HepG2 (cell line): ENCODE data around the gene POLR2H. TPM values are rescaled to one million over a fixed set of nuclear protein-coding genes. Genes with fewer than 3 reads are reported as not detected.
A peak's percentile ranks its signal among the peaks of the same experiment; 100 is the strongest.

ENCODE experiments used
- ISL2 ChIP-seq: sonication (generic); formaldehyde crosslinking; IDR thresholded peaks from 2 replicates; pipeline ENCODE4 v1.5.0; 2020; ENCODE audit warnings: missing genetic modification reagents
- MYC ChIP-seq: sonication (generic); formaldehyde crosslinking; IDR thresholded peaks from 2 replicates; pipeline ENCODE4 v1.9.0; 2021; ENCODE audit warnings: missing genetic modification reagents, borderline replicate concordance
- PRDM15 ChIP-seq: sonication (generic); formaldehyde crosslinking; IDR thresholded peaks from 2 replicates; pipeline ENCODE4 v1.4.0; 2020; ENCODE audit warnings: missing genetic modification reagents
- SMAD1 ChIP-seq: sonication (generic); formaldehyde crosslinking; IDR thresholded peaks from 2 replicates; pipeline ENCODE4 v1.4.0; 2020; ENCODE audit warnings: missing genetic modification reagents, low read depth, mild to moderate bottlenecking, borderline replicate concordance
- SMC3 ChIP-seq: IDR thresholded peaks from 2 replicates; pipeline ENCODE4 v1.6.1; 2011; ENCODE audit warnings: low read length, improper control_type of control experiment
- ZFP90 ChIP-seq: sonication (generic); formaldehyde crosslinking; IDR thresholded peaks from 2 replicates; pipeline ENCODE4 v1.8.0; 2022; ENCODE audit warnings: missing genetic modification reagents, mild to moderate bottlenecking, inconsistent platforms, borderline replicate concordance
- ZNF549 ChIP-seq: sonication (generic); formaldehyde crosslinking; IDR thresholded peaks from 2 replicates; pipeline ENCODE4 v1.5.0; 2020; ENCODE audit warnings: missing genetic modification reagents
- ZNF577 ChIP-seq: sonication (generic); formaldehyde crosslinking; IDR thresholded peaks from 2 replicates; pipeline ENCODE4 v1.4.0; 2020; ENCODE audit warnings: mild to moderate bottlenecking, low read depth, missing genetic modification reagents, borderline replicate concordance
- polyA plus RNA-seq, 8 experiments: library from polyadenylated mRNA; depleted of rRNA in 3 of 8; stranded (reverse) in 7 of 8; unstranded in 1 of 8; fragments of >200 nt; fragmentation: Illumina TruSeq in 4 of 8; extraction: Trizol in 4 of 8; gene quantifications; 2 replicates each; pipeline versions ENCODE4 v1.2.1 to v1.2.3, GENCODE V29; 2011 to 2016; ENCODE audit warnings: low read depth in 4 of 8, missing spikeins in 1 of 8, mixed read lengths in 1 of 8; ENCODE audit not compliant: insufficient read depth in 1 of 8
- total RNA-seq, 5 experiments: library from RNA; depleted of rRNA; stranded (reverse); fragments of >200 nt; fragmentation: Illumina TruSeq; extraction: Trizol; gene quantifications; 2 replicates each; pipeline ENCODE4 v1.2.3, GENCODE V29; 2016; ENCODE audit warnings: low read depth in 1 of 5
- TF ChIP-seq, protein P1 (sequence below): sonication (generic); formaldehyde crosslinking; IDR thresholded peaks from 2 replicates; pipeline ENCODE4 v1.5.0; 2020; ENCODE audit warnings: mild to moderate bottlenecking, missing genetic modification reagents, borderline replicate concordance
- TF ChIP-seq, protein P2 (sequence below), 2 experiments: sonication (generic) in 1 of 2; formaldehyde crosslinking in 1 of 2; IDR thresholded peaks; 2 replicates each; pipeline versions ENCODE4 v1.6.1 to v1.9.0; 2014 to 2022; ENCODE audit warnings: antibody characterized with exemption in 1 of 2, borderline replicate concordance in 1 of 2, inconsistent platforms in 1 of 2, low read depth in 1 of 2, missing genetic modification reagents in 1 of 2

Gene POLR2H
- total and polyA plus RNA-seq, 2 of the 13 experiments (the other 11 are each of a cell fraction or from before 2014, with no cell fraction given), result 118 to 194 TPM

DNA sequence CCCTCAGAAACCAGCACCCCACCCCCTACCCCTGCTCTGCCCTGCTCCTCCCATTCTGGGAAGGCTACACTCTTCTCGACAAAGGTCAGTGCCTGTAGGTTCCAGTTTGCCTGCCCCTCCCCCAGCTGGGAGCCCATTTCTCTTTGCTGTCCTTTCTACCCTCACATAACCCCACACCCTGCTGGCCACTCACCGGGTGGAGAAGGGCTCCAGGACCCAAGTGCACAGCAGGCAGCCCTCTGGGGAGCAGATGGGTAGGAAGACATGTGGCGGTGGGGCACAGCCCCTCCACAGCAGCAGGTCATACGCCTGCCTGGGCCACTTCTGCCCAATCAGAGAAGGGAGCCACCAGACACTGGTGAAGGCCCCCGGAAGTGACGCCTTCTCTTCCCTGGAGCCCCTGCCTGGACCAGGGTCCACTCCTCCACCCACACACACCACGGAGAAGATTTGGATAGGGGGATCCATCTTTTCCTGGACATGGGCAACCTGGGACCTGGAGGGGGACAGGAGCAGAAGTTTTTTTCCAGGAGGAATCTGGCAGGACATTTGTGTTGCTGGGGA, 16.5 kb downstream of the POLR2H start, which contains the start of gene THPO (continued):
- TF ChIP-seq, protein P1, sequence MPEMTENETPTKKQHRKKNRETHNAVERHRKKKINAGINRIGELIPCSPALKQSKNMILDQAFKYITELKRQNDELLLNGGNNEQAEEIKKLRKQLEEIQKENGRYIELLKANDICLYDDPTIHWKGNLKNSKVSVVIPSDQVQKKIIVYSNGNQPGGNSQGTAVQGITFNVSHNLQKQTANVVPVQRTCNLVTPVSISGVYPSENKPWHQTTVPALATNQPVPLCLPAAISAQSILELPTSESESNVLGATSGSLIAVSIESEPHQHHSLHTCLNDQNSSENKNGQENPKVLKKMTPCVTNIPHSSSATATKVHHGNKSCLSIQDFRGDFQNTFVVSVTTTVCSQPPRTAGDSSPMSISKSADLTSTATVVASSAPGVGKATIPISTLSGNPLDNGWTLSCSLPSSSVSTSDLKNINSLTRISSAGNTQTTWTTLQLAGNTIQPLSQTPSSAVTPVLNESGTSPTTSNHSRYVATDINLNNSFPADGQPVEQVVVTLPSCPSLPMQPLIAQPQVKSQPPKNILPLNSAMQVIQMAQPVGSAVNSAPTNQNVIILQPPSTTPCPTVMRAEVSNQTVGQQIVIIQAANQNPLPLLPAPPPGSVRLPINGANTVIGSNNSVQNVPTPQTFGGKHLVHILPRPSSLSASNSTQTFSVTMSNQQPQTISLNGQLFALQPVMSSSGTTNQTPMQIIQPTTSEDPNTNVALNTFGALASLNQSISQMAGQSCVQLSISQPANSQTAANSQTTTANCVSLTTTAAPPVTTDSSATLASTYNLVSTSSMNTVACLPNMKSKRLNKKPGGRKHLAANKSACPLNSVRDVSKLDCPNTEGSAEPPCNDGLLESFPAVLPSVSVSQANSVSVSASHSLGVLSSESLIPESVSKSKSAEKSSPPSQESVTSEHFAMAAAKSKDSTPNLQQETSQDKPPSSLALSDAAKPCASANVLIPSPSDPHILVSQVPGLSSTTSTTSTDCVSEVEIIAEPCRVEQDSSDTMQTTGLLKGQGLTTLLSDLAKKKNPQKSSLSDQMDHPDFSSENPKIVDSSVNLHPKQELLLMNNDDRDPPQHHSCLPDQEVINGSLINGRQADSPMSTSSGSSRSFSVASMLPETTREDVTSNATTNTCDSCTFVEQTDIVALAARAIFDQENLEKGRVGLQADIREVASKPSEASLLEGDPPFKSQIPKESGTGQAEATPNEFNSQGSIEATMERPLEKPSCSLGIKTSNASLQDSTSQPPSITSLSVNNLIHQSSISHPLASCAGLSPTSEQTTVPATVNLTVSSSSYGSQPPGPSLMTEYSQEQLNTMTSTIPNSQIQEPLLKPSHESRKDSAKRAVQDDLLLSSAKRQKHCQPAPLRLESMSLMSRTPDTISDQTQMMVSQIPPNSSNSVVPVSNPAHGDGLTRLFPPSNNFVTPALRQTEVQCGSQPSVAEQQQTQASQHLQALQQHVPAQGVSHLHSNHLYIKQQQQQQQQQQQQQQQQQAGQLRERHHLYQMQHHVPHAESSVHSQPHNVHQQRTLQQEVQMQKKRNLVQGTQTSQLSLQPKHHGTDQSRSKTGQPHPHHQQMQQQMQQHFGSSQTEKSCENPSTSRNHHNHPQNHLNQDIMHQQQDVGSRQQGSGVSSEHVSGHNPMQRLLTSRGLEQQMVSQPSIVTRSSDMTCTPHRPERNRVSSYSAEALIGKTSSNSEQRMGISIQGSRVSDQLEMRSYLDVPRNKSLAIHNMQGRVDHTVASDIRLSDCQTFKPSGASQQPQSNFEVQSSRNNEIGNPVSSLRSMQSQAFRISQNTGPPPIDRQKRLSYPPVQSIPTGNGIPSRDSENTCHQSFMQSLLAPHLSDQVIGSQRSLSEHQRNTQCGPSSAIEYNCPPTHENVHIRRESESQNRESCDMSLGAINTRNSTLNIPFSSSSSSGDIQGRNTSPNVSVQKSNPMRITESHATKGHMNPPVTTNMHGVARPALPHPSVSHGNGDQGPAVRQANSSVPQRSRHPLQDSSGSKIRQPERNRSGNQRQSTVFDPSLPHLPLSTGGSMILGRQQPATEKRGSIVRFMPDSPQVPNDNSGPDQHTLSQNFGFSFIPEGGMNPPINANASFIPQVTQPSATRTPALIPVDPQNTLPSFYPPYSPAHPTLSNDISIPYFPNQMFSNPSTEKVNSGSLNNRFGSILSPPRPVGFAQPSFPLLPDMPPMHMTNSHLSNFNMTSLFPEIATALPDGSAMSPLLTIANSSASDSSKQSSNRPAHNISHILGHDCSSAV, result no peak
- TF ChIP-seq SMC3 (no peak), PRDM15 (CRISPR knock-in tag) (no peak), SMAD1 (CRISPR knock-in tag) (no peak), ZFP90 (CRISPR knock-in tag) (no peak), ZNF549 (CRISPR knock-in tag) (no peak), ZNF577 (no peak), ISL2 (CRISPR knock-in tag) (0 out of 2 replicates have a peak, but pooled peaks have one; percentile 67), MYC (CRISPR knock-in tag) (peak; percentile 95)
- TF ChIP-seq, protein P2, sequence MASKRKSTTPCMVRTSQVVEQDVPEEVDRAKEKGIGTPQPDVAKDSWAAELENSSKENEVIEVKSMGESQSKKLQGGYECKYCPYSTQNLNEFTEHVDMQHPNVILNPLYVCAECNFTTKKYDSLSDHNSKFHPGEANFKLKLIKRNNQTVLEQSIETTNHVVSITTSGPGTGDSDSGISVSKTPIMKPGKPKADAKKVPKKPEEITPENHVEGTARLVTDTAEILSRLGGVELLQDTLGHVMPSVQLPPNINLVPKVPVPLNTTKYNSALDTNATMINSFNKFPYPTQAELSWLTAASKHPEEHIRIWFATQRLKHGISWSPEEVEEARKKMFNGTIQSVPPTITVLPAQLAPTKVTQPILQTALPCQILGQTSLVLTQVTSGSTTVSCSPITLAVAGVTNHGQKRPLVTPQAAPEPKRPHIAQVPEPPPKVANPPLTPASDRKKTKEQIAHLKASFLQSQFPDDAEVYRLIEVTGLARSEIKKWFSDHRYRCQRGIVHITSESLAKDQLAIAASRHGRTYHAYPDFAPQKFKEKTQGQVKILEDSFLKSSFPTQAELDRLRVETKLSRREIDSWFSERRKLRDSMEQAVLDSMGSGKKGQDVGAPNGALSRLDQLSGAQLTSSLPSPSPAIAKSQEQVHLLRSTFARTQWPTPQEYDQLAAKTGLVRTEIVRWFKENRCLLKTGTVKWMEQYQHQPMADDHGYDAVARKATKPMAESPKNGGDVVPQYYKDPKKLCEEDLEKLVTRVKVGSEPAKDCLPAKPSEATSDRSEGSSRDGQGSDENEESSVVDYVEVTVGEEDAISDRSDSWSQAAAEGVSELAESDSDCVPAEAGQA (IDR thresholded peaks at IDR 0.05; ENCODE audit: low read depth), result peak; percentile 30; the same call in 1 of the 2 replicates
- TF ChIP-seq, protein P2 (CRISPR knock-in tag; IDR thresholded peaks at IDR 0.05; ENCODE audit: borderline replicate concordance), result no peak
